Neural progenitor cell (in vitro differentiated cells): ENCODE results near the gene TRIP13. TPM values are rescaled to one million over a fixed set of nuclear protein-coding genes. Genes with fewer than 3 reads are reported as not detected.

Experiments used
- DNase-seq: peaks from one replicate; pipeline ENCODE4 v3.0.0-alpha.2; 2016; ENCODE audit warnings: low spot score
- H2AFZ ChIP-seq: fragments of 200-600 bp; sonication (generic); replicated peaks from 2 replicates; pipeline ENCODE4 v1.6.1; 2016; ENCODE audit warnings: antibody characterized with exemption
- H3F3A ChIP-seq: fragments of 200-600 bp; sonication (generic); 2 replicates; pipeline ENCODE4 v1.6.1; 2016; ENCODE audit warnings: antibody characterized with exemption, low read depth
- H3K27ac ChIP-seq: fragments of 200-600 bp; sonication (generic); 2 replicates; pipeline ENCODE4 v1.5.1; 2016; ENCODE audit warnings: mild to moderate bottlenecking
- H3K27me3 ChIP-seq: fragments of 200-600 bp; sonication (generic); 2 replicates; pipeline ENCODE4 v1.6.1; 2016; ENCODE audit warnings: mild to moderate bottlenecking, moderate library complexity
- H3K36me3 ChIP-seq: fragments of 200-600 bp; sonication (generic); 2 replicates; pipeline ENCODE4 v1.5.1; 2016
- H3K4me1 ChIP-seq: fragments of 200-600 bp; sonication (generic); 2 replicates; pipeline ENCODE4 v1.6.1; 2016; ENCODE audit warnings: mixed run types
- H3K4me2 ChIP-seq: fragments of 200-600 bp; sonication (generic); 2 replicates; pipeline ENCODE4 v1.6.1; 2016
- H3K4me3 ChIP-seq: fragments of 200-600 bp; sonication (generic); 2 replicates; pipeline ENCODE4 v1.5.1; 2016
- H3K79me2 ChIP-seq: fragments of 200-600 bp; sonication (generic); 2 replicates; pipeline ENCODE4 v1.6.1; 2016; ENCODE audit warnings: low read depth
- H3K9ac ChIP-seq: fragments of 200-600 bp; sonication (generic); 2 replicates; pipeline ENCODE4 v1.6.1; 2016
- H3K9me3 ChIP-seq: fragments of 200-600 bp; sonication (generic); 2 replicates; pipeline ENCODE4 v1.5.1; 2016; ENCODE audit warnings: low read depth
- H4K20me1 ChIP-seq: fragments of 200-600 bp; sonication (generic); 2 replicates; pipeline ENCODE4 v1.6.1; 2016; ENCODE audit warnings: low read depth
- H3K27ac Mint-ChIP-seq: 3 replicates; pipeline ENCODE4 v1.8.0; 2021; ENCODE audit warnings: mixed read lengths
- H3K27me3 Mint-ChIP-seq: 2 replicates; pipeline ENCODE4 v1.8.0; 2022; ENCODE audit warnings: low read depth, mild to moderate bottlenecking, inconsistent platforms, moderate library complexity, mixed read lengths; ENCODE audit not compliant: insufficient read depth
- H3K36me3 Mint-ChIP-seq: 3 replicates; pipeline ENCODE4 v1.8.0; 2021; ENCODE audit warnings: mixed read lengths
- H3K4me1 Mint-ChIP-seq: 3 replicates; pipeline ENCODE4 v1.8.0; 2021; ENCODE audit warnings: mixed read lengths
- H3K4me3 Mint-ChIP-seq: 3 replicates; pipeline ENCODE4 v1.8.0; 2021; ENCODE audit warnings: mild to moderate bottlenecking, moderate library complexity, mixed read lengths
- H3K9me3 Mint-ChIP-seq: 3 replicates; pipeline ENCODE4 v1.8.0; 2020; ENCODE audit warnings: mixed read lengths
- CTCF ChIP-seq: fragments of 200-600 bp; sonication (generic); IDR thresholded peaks from 2 replicates; pipeline ENCODE4 v1.5.1; 2017; ENCODE audit warnings: antibody characterized with exemption, mild to moderate bottlenecking
- EZH2 ChIP-seq: fragments of 200-600 bp; sonication (generic); IDR thresholded peaks from 2 replicates; pipeline ENCODE4 v1.6.1; 2017; ENCODE audit warnings: antibody characterized with exemption, mild to moderate bottlenecking, moderate library complexity
- EZH2phosphoT487 ChIP-seq: fragments of 200-600 bp; sonication (generic); IDR thresholded peaks from 2 replicates; pipeline ENCODE4 v1.6.1; 2017; ENCODE audit warnings: antibody characterized with exemption
- total RNA-seq: library from RNA; depleted of rRNA; stranded (reverse); fragments of >200 nt; gene quantifications from 2 replicates; pipeline ENCODE4 v1.2.3, GENCODE V29; 2015; ENCODE audit warnings: low replicate concordance

TRIP13 gene
- total RNA-seq, 1 donor from 2014 or later: 32.3 TPM

GRCh38 chr5:891117-891836, 1.4 kb upstream of the TRIP13 start:
- no peaks in the 10 kb centered on the region for H3K9me3 ChIP-seq
- no peak overlapping the region for H3K27ac ChIP-seq
- no peak overlapping the region for H2AFZ ChIP-seq
- H4K20me1 ChIP-seq: peaks cover 7% of the 10 kb centered on the region
- H3F3A ChIP-seq: no peaks in the 10 kb centered on the region
- peak overlapping the region; percentile 100 for H3K4me2 ChIP-seq
- TF ChIP-seq EZH2phosphoT487 (no peak), CTCF (no peak), EZH2 (no peak)
- H3K79me2 ChIP-seq: peaks cover 64% of the 10 kb centered on the region
- H3K9ac ChIP-seq: peak overlapping the region; percentile 78
- H3K4me3 ChIP-seq: peak overlapping the region; percentile 96
- peaks cover 4% of the 10 kb centered on the region for H3K36me3 ChIP-seq
- H3K4me3 Mint-ChIP-seq: peak overlapping the region; percentile 95
- peak overlapping the region; percentile 93 for H3K27ac Mint-ChIP-seq
- no peaks in the 10 kb centered on the region for H3K9me3 Mint-ChIP-seq
- H3K4me1 ChIP-seq: peaks cover 12% of the 10 kb centered on the region
- no peaks in the 10 kb centered on the region for H3K27me3 Mint-ChIP-seq
- H3K27me3 ChIP-seq: no peaks in the 10 kb centered on the region
- H3K4me1 Mint-ChIP-seq: peaks cover 17% of the 10 kb centered on the region
- peaks cover 24% of the 10 kb centered on the region for H3K36me3 Mint-ChIP-seq
- peak; percentile 11 for DNase-seq

GRCh38 chr5:891837-892393, 769 bp upstream of the TRIP13 start:
- H3K36me3 Mint-ChIP-seq: peaks cover 23% of the 10 kb centered on the region
- no peaks in the 10 kb centered on the region for H3F3A ChIP-seq
- peaks cover 4% of the 10 kb centered on the region for H3K36me3 ChIP-seq
- peak overlapping the region; percentile 97 for H2AFZ ChIP-seq
- H3K9me3 ChIP-seq: no peaks in the 10 kb centered on the region
- H3K4me2 ChIP-seq: peak overlapping the region; percentile 100
- peak overlapping the region; percentile 93 for H3K27ac Mint-ChIP-seq
- H4K20me1 ChIP-seq: peaks cover 7% of the 10 kb centered on the region
- TF ChIP-seq EZH2 (no peak), EZH2phosphoT487 (no peak)
- H3K9ac ChIP-seq: peak overlapping the region; percentile 78
- peaks cover 17% of the 10 kb centered on the region for H3K4me1 Mint-ChIP-seq
- no peak for DNase-seq
- H3K4me3 Mint-ChIP-seq: peak overlapping the region; percentile 95
- H3K79me2 ChIP-seq: peaks cover 68% of the 10 kb centered on the region
- no peaks in the 10 kb centered on the region for H3K9me3 Mint-ChIP-seq
- no peak overlapping the region for H3K27ac ChIP-seq
- peak overlapping the region; percentile 96 for H3K4me3 ChIP-seq
- no peaks in the 10 kb centered on the region for H3K27me3 ChIP-seq
- no peaks in the 10 kb centered on the region for H3K27me3 Mint-ChIP-seq
- peaks cover 12% of the 10 kb centered on the region for H3K4me1 ChIP-seq

GRCh38 chr5:893137-893506, 438 bp downstream of the TRIP13 start:
- Histone ChIP-seq H3K9me3 (no peaks in the 10 kb centered on the region), H3K4me3 (peak overlapping the region; percentile 96), H3K9ac (peak overlapping the region; percentile 55), H2AFZ (peak overlapping the region; percentile 97), H3F3A (no peaks in the 10 kb centered on the region), H4K20me1 (peaks cover 7% of the 10 kb centered on the region), H3K4me2 (peak overlapping the region; percentile 100), H3K79me2 (peaks cover 68% of the 10 kb centered on the region), H3K36me3 (peaks cover 4% of the 10 kb centered on the region), H3K27ac (no peak overlapping the region), H3K27me3 (no peaks in the 10 kb centered on the region), H3K4me1 (peaks cover 12% of the 10 kb centered on the region)
- H3K27ac Mint-ChIP-seq: no peak overlapping the region
- peaks cover 14% of the 10 kb centered on the region for H3K36me3 Mint-ChIP-seq
- H3K9me3 Mint-ChIP-seq: no peaks in the 10 kb centered on the region
- TF ChIP-seq CTCF (no peak), EZH2 (peak; percentile 0), EZH2phosphoT487 (no peak)
- peaks cover 17% of the 10 kb centered on the region for H3K4me1 Mint-ChIP-seq
- peak; percentile 38 for DNase-seq
- peak overlapping the region; percentile 89 for H3K4me3 Mint-ChIP-seq
- H3K27me3 Mint-ChIP-seq: no peaks in the 10 kb centered on the region

GRCh38 chr5:893711-894110, 1.0 kb downstream of the TRIP13 start:
- no peak overlapping the region for H3K27ac Mint-ChIP-seq
- H3K4me1 ChIP-seq: peaks cover 12% of the 10 kb centered on the region
- peak overlapping the region; percentile 89 for H3K4me3 Mint-ChIP-seq
- peaks cover 68% of the 10 kb centered on the region for H3K79me2 ChIP-seq
- peaks cover 17% of the 10 kb centered on the region for H3K4me1 Mint-ChIP-seq
- H3K9me3 ChIP-seq: no peaks in the 10 kb centered on the region
- peak overlapping the region; percentile 96 for H3K4me3 ChIP-seq
- no peak overlapping the region for H3K27ac ChIP-seq
- no peak for DNase-seq
- no peak for TF ChIP-seq CTCF
- no peak for TF ChIP-seq EZH2
- TF ChIP-seq EZH2phosphoT487: no peak
- H3K36me3 Mint-ChIP-seq: peaks cover 8% of the 10 kb centered on the region
- no peaks in the 10 kb centered on the region for H3K27me3 Mint-ChIP-seq
- H3K27me3 ChIP-seq: no peaks in the 10 kb centered on the region
- peaks cover 7% of the 10 kb centered on the region for H4K20me1 ChIP-seq
- no peaks in the 10 kb centered on the region for H3K9me3 Mint-ChIP-seq
- no peaks in the 10 kb centered on the region for H3F3A ChIP-seq
- H3K9ac ChIP-seq: peak overlapping the region; percentile 55
- no peak overlapping the region for H2AFZ ChIP-seq
- peaks cover 4% of the 10 kb centered on the region for H3K36me3 ChIP-seq
- H3K4me2 ChIP-seq: peak overlapping the region; percentile 100
